ENCODE results near the gene KRTAP25-1.

Gene KRTAP25-1

GRCh38 chr21:30248844-30249243 lies 40.5 kb downstream of the KRTAP25-1 start:
- no peak for DNase-seq

- no peak for DNase-seq
These were observed 44.3 kb downstream of the KRTAP25-1 start for GRCh38 chr21:30245061-30245460.

GRCh38 chr21:30243691-30244090 lies 45.6 kb downstream of the KRTAP25-1 start:
- DNase-seq = no peak

GRCh38 chr21:30240661-30241060 lies 48.7 kb downstream of the KRTAP25-1 start:
- no peak for DNase-seq

Data from fibroblast of skin of right biceps (primary cell).